Neural progenitor cell (in vitro differentiated cells): ENCODE results near the gene RGS12. TPM values are rescaled to one million over a fixed set of nuclear protein-coding genes. Genes with fewer than 3 reads are reported as not detected.

Source experiments
- DNase-seq: peaks from one replicate; pipeline ENCODE4 v3.0.0-alpha.2; 2016; ENCODE audit warnings: low spot score
- H2AFZ ChIP-seq: fragments of 200-600 bp; sonication (generic); replicated peaks from 2 replicates; pipeline ENCODE4 v1.6.1; 2016; ENCODE audit warnings: antibody characterized with exemption
- H3F3A ChIP-seq: fragments of 200-600 bp; sonication (generic); 2 replicates; pipeline ENCODE4 v1.6.1; 2016; ENCODE audit warnings: antibody characterized with exemption, low read depth
- H3K27ac ChIP-seq: fragments of 200-600 bp; sonication (generic); 2 replicates; pipeline ENCODE4 v1.5.1; 2016; ENCODE audit warnings: mild to moderate bottlenecking
- H3K27me3 ChIP-seq: fragments of 200-600 bp; sonication (generic); 2 replicates; pipeline ENCODE4 v1.6.1; 2016; ENCODE audit warnings: mild to moderate bottlenecking, moderate library complexity
- H3K36me3 ChIP-seq: fragments of 200-600 bp; sonication (generic); 2 replicates; pipeline ENCODE4 v1.5.1; 2016
- H3K4me1 ChIP-seq: fragments of 200-600 bp; sonication (generic); 2 replicates; pipeline ENCODE4 v1.6.1; 2016; ENCODE audit warnings: mixed run types
- H3K4me2 ChIP-seq: fragments of 200-600 bp; sonication (generic); 2 replicates; pipeline ENCODE4 v1.6.1; 2016
- H3K4me3 ChIP-seq: fragments of 200-600 bp; sonication (generic); 2 replicates; pipeline ENCODE4 v1.5.1; 2016
- H3K79me2 ChIP-seq: fragments of 200-600 bp; sonication (generic); 2 replicates; pipeline ENCODE4 v1.6.1; 2016; ENCODE audit warnings: low read depth
- H3K9ac ChIP-seq: fragments of 200-600 bp; sonication (generic); 2 replicates; pipeline ENCODE4 v1.6.1; 2016
- H3K9me3 ChIP-seq: fragments of 200-600 bp; sonication (generic); 2 replicates; pipeline ENCODE4 v1.5.1; 2016; ENCODE audit warnings: low read depth
- H4K20me1 ChIP-seq: fragments of 200-600 bp; sonication (generic); 2 replicates; pipeline ENCODE4 v1.6.1; 2016; ENCODE audit warnings: low read depth
- H3K27ac Mint-ChIP-seq: 3 replicates; pipeline ENCODE4 v1.8.0; 2021; ENCODE audit warnings: mixed read lengths
- H3K27me3 Mint-ChIP-seq: 2 replicates; pipeline ENCODE4 v1.8.0; 2022; ENCODE audit warnings: low read depth, mild to moderate bottlenecking, inconsistent platforms, moderate library complexity, mixed read lengths; ENCODE audit not compliant: insufficient read depth
- H3K36me3 Mint-ChIP-seq: 3 replicates; pipeline ENCODE4 v1.8.0; 2021; ENCODE audit warnings: mixed read lengths
- H3K4me1 Mint-ChIP-seq: 3 replicates; pipeline ENCODE4 v1.8.0; 2021; ENCODE audit warnings: mixed read lengths
- H3K4me3 Mint-ChIP-seq: 3 replicates; pipeline ENCODE4 v1.8.0; 2021; ENCODE audit warnings: mild to moderate bottlenecking, moderate library complexity, mixed read lengths
- H3K9me3 Mint-ChIP-seq: 3 replicates; pipeline ENCODE4 v1.8.0; 2020; ENCODE audit warnings: mixed read lengths
- EZH2 ChIP-seq: fragments of 200-600 bp; sonication (generic); IDR thresholded peaks from 2 replicates; pipeline ENCODE4 v1.6.1; 2017; ENCODE audit warnings: antibody characterized with exemption, mild to moderate bottlenecking, moderate library complexity
- EZH2phosphoT487 ChIP-seq: fragments of 200-600 bp; sonication (generic); IDR thresholded peaks from 2 replicates; pipeline ENCODE4 v1.6.1; 2017; ENCODE audit warnings: antibody characterized with exemption
- total RNA-seq: library from RNA; depleted of rRNA; stranded (reverse); fragments of >200 nt; gene quantifications from 2 replicates; pipeline ENCODE4 v1.2.3, GENCODE V29; 2015; ENCODE audit warnings: low replicate concordance
- TF ChIP-seq, protein P1 (sequence below): fragments of 200-600 bp; sonication (generic); IDR thresholded peaks from 2 replicates; pipeline ENCODE4 v1.5.1; 2017; ENCODE audit warnings: antibody characterized with exemption, mild to moderate bottlenecking

The RGS12 gene
- total RNA-seq, 1 donor from 2014 or later: 36.6 TPM

DNA sequence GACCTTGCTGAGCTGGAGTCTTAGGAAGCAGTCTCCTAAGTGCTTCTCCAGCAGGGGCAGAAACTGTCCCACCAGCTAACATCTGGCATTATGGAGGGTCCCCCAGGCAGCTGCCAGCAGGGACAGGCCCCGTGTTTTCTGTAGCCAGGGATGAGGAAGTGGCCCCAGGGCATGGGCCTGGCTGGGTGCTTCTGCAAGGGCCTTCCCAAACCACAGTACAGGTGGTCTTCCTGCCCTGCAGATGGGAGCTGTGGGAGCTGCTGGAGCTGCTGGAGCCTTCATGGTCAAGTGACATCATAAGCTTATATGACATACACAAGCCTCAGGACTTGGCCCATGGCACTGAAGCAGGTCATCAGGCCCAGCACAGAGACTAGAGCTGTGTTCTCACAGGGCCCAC is 48.8 kb upstream of the RGS12 start:
- H3K79me2 ChIP-seq: no peaks in the 10 kb centered on the region
- no peak overlapping the region for H3K4me3 ChIP-seq
- no peak overlapping the region for H3K4me2 ChIP-seq
- Mint-ChIP-seq H3K9me3 (no peaks in the 10 kb centered on the region), H3K27ac (no peak overlapping the region), H3K27me3 (peaks cover 7% of the 10 kb centered on the region), H3K4me1 (peaks cover 12% of the 10 kb centered on the region), H3K36me3 (peaks cover 10% of the 10 kb centered on the region), H3K4me3 (no peak overlapping the region)
- no peak for TF ChIP-seq EZH2
- TF ChIP-seq EZH2phosphoT487: no peak
- TF ChIP-seq, protein P1, sequence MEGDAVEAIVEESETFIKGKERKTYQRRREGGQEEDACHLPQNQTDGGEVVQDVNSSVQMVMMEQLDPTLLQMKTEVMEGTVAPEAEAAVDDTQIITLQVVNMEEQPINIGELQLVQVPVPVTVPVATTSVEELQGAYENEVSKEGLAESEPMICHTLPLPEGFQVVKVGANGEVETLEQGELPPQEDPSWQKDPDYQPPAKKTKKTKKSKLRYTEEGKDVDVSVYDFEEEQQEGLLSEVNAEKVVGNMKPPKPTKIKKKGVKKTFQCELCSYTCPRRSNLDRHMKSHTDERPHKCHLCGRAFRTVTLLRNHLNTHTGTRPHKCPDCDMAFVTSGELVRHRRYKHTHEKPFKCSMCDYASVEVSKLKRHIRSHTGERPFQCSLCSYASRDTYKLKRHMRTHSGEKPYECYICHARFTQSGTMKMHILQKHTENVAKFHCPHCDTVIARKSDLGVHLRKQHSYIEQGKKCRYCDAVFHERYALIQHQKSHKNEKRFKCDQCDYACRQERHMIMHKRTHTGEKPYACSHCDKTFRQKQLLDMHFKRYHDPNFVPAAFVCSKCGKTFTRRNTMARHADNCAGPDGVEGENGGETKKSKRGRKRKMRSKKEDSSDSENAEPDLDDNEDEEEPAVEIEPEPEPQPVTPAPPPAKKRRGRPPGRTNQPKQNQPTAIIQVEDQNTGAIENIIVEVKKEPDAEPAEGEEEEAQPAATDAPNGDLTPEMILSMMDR: no peak
- no peak overlapping the region for H3K9ac ChIP-seq
- no peaks in the 10 kb centered on the region for H3F3A ChIP-seq
- H3K27ac ChIP-seq: no peak overlapping the region
- DNase-seq: no peak
- H2AFZ ChIP-seq: no peak overlapping the region
- no peaks in the 10 kb centered on the region for H3K9me3 ChIP-seq
- no peaks in the 10 kb centered on the region for H3K36me3 ChIP-seq
- H4K20me1 ChIP-seq: no peaks in the 10 kb centered on the region
- H3K4me1 ChIP-seq: no peaks in the 10 kb centered on the region
- no peaks in the 10 kb centered on the region for H3K27me3 ChIP-seq

DNA sequence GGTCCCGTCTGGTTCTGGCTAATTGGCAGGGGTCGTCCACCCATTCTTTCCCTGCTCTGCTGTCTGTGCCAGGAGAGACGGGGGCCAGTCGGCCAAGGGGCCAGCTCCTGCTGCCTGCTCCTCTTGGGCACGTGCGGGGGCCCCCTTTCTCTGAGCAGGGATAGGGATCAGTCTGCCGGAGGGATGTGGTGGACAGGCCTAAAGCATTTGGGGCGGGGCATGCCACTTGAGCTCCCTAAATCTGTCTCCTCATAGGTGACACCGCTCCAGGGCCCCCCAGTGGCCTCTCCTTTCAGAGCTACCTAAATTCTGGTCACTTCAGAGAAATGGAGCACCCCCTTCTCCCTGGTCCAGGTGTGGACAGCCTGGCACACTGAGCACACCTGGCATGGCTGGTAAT is 48.1 kb upstream of the RGS12 start:
- no peak overlapping the region for H3K4me2 ChIP-seq
- H3K27ac ChIP-seq: no peak overlapping the region
- H3K9me3 Mint-ChIP-seq: no peaks in the 10 kb centered on the region
- H3F3A ChIP-seq: no peaks in the 10 kb centered on the region
- H3K4me1 Mint-ChIP-seq: peaks cover 11% of the 10 kb centered on the region
- no peaks in the 10 kb centered on the region for H3K36me3 ChIP-seq
- H3K4me1 ChIP-seq: no peaks in the 10 kb centered on the region
- H3K27me3 ChIP-seq: no peaks in the 10 kb centered on the region
- no peaks in the 10 kb centered on the region for H4K20me1 ChIP-seq
- TF ChIP-seq EZH2 (no peak), EZH2phosphoT487 (no peak)
- TF ChIP-seq, protein P1: no peak
- H3K9me3 ChIP-seq: no peaks in the 10 kb centered on the region
- no peak overlapping the region for H3K4me3 Mint-ChIP-seq
- no peak overlapping the region for H3K27ac Mint-ChIP-seq
- no peaks in the 10 kb centered on the region for H3K79me2 ChIP-seq
- no peak overlapping the region for H3K4me3 ChIP-seq
- H3K9ac ChIP-seq: no peak overlapping the region
- peaks cover 10% of the 10 kb centered on the region for H3K36me3 Mint-ChIP-seq
- peaks cover 7% of the 10 kb centered on the region for H3K27me3 Mint-ChIP-seq
- no peak overlapping the region for H2AFZ ChIP-seq
- no peak for DNase-seq

- Histone ChIP-seq H3K4me1 (no peaks in the 10 kb centered on the region), H3F3A (no peaks in the 10 kb centered on the region), H3K9ac (no peak overlapping the region), H3K9me3 (no peaks in the 10 kb centered on the region), H3K4me3 (no peak overlapping the region), H3K27ac (no peak overlapping the region), H2AFZ (no peak overlapping the region), H3K79me2 (no peaks in the 10 kb centered on the region), H3K27me3 (no peaks in the 10 kb centered on the region), H4K20me1 (no peaks in the 10 kb centered on the region), H3K36me3 (no peaks in the 10 kb centered on the region), H3K4me2 (no peak overlapping the region)
- peaks cover 4% of the 10 kb centered on the region for H3K27me3 Mint-ChIP-seq
- H3K27ac Mint-ChIP-seq: no peak overlapping the region
- no peak overlapping the region for H3K4me3 Mint-ChIP-seq
- TF ChIP-seq EZH2phosphoT487 (no peak), EZH2 (no peak)
- TF ChIP-seq, protein P1: no peak
- H3K36me3 Mint-ChIP-seq: peaks cover 8% of the 10 kb centered on the region
- DNase-seq: no peak
- H3K9me3 Mint-ChIP-seq: no peaks in the 10 kb centered on the region
- peaks cover 7% of the 10 kb centered on the region for H3K4me1 Mint-ChIP-seq
These were observed 47.1 kb upstream of the RGS12 start for GRCh38 chr4:3245676-3246075.
